K562 (cell line): ENCODE data around the gene CTNNB1. TPM values are rescaled to one million over a fixed set of nuclear protein-coding genes. Genes with fewer than 3 reads are reported as not detected.

ENCODE experiments used
- CCAR2 ChIP-seq: fragments of 200-400 bp; formaldehyde crosslinking; IDR thresholded peaks from 2 replicates; pipeline ENCODE4 v1.6.1; 2017; ENCODE audit warnings: mild to moderate bottlenecking, low read depth, low read length
- GTF2B ChIP-seq: IDR thresholded peaks from 2 replicates; pipeline ENCODE4 v1.6.1; 2011; ENCODE audit not compliant: insufficient read length; ENCODE audit errors: extremely low read depth
- HNRNPH1 ChIP-seq: fragments of 200-400 bp; formaldehyde crosslinking; optimal IDR thresholded peaks from 2 replicates; pipeline ENCODE3; 2017; ENCODE audit warnings: low read depth, mild to moderate bottlenecking, low read length, moderate library complexity
- HSF4 ChIP-seq: fragments of 250-450 bp; sonication (Bioruptor Pico); IDR thresholded peaks from 2 replicates; pipeline ENCODE4 v2.1.2; 2022; ENCODE audit warnings: mild to moderate bottlenecking, moderate library complexity, borderline replicate concordance
- KLF13 ChIP-seq: fragments of 450-650 bp; IDR thresholded peaks from 2 replicates; pipeline ENCODE4 v1.6.1; 2016; ENCODE audit warnings: missing genetic modification characterization, low read depth, mild to moderate bottlenecking, missing compliant biosample characterization, moderate library complexity, borderline replicate concordance
- MBD1 ChIP-seq: fragments of 250-450 bp; sonication (Bioruptor Pico); IDR thresholded peaks from 2 replicates; pipeline ENCODE4 v1.8.0; 2022; ENCODE audit warnings: inconsistent platforms
- MNT ChIP-seq, 2 experiments: fragments of 450-650 bp; conservative IDR thresholded peaks; 2 replicates each; pipeline ENCODE4 v1.6.1; 2017; ENCODE audit warnings: mild to moderate bottlenecking in 2 of 2, moderate library complexity in 2 of 2
- POLR2G ChIP-seq: fragments of 200-400 bp; formaldehyde crosslinking; IDR thresholded peaks from 2 replicates; pipeline ENCODE4 v1.6.1; 2017; ENCODE audit warnings: low read depth, mild to moderate bottlenecking, antibody characterized with exemption, low read length, moderate library complexity
- ZNF146 ChIP-seq: IDR thresholded peaks from one replicate; pipeline ENCODE4 v1.6.1; 2018; ENCODE audit warnings: missing compliant biosample characterization; ENCODE audit not compliant: unreplicated experiment
- ZNF280A ChIP-seq: fragments of 450-650 bp; IDR thresholded peaks from 2 replicates; pipeline ENCODE4 v1.6.1; 2018; ENCODE audit warnings: mild to moderate bottlenecking, low read depth; ENCODE audit not compliant: partially characterized antibody
- ZNF431 ChIP-seq: sonication (generic); formaldehyde crosslinking; IDR thresholded peaks from 2 replicates; pipeline ENCODE4 v1.8.0; 2022; ENCODE audit warnings: mild to moderate bottlenecking, missing genetic modification reagents
- polyA plus RNA-seq, 8 experiments: library from polyadenylated mRNA; depleted of rRNA in 4 of 8; stranded (reverse) in 5 of 8; unstranded in 3 of 8; fragments of >200 nt; fragmentation: Nextera tagmentation in 2 of 8; fragmentation: Illumina TruSeq in 1 of 8; extraction: Ambion mirVana in 2 of 8; extraction: Trizol in 1 of 8; gene quantifications; 2 replicates each; pipeline versions ENCODE4 v1.2.1 to v1.2.3, GENCODE V29; 2011 to 2014; ENCODE audit warnings: inconsistent platforms in 1 of 8, missing spikeins in 1 of 8
- total RNA-seq, 7 experiments: library from RNA; depleted of rRNA in 6 of 7; stranded (reverse); fragments of >200 nt in 6 of 7; fragmentation: Illumina TruSeq in 2 of 7; extraction: Trizol in 2 of 7; gene quantifications; 2 replicates each; pipeline versions ENCODE4 v1.2.1 to v1.2.3, GENCODE V29; 2011 to 2021; ENCODE audit warnings: low replicate concordance in 1 of 7
- TF ChIP-seq, protein P1 (sequence below), 2 experiments: fragments of 450-650 bp in 1 of 2; sonication (generic) in 1 of 2; formaldehyde crosslinking in 1 of 2; IDR thresholded peaks; 2 replicates each; pipeline versions ENCODE4 v1.7.1 to v1.9.0; 2016 to 2022; ENCODE audit warnings: inconsistent platforms in 1 of 2, mild to moderate bottlenecking in 1 of 2, missing genetic modification reagents in 1 of 2

The CTNNB1 gene
- total and polyA plus RNA-seq, 9 of the 15 experiments (the other 6 are each of a cell fraction or from before 2014, with no cell fraction given): 44.3 to 193 (median 154) TPM

DNA sequence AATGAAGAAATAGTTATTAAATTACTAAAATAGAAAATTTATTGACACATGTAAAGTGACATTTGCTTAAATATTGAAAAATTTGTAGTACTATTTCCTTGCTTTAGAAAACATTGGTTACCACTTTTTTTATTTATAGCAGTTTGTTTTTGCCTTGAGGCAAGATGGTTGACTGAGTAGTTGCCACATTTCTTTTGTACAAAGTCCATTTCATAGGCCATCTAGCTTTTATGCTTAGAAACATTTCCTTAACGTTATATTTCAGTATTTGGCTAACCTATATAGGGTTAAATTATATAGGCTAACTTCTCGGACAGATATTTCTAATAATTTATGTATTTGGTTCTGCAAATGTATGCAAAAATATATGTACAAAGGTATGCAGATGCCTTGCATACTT lies 17.1 kb downstream of the CTNNB1 start (continued):
- TF ChIP-seq, protein P1, sequence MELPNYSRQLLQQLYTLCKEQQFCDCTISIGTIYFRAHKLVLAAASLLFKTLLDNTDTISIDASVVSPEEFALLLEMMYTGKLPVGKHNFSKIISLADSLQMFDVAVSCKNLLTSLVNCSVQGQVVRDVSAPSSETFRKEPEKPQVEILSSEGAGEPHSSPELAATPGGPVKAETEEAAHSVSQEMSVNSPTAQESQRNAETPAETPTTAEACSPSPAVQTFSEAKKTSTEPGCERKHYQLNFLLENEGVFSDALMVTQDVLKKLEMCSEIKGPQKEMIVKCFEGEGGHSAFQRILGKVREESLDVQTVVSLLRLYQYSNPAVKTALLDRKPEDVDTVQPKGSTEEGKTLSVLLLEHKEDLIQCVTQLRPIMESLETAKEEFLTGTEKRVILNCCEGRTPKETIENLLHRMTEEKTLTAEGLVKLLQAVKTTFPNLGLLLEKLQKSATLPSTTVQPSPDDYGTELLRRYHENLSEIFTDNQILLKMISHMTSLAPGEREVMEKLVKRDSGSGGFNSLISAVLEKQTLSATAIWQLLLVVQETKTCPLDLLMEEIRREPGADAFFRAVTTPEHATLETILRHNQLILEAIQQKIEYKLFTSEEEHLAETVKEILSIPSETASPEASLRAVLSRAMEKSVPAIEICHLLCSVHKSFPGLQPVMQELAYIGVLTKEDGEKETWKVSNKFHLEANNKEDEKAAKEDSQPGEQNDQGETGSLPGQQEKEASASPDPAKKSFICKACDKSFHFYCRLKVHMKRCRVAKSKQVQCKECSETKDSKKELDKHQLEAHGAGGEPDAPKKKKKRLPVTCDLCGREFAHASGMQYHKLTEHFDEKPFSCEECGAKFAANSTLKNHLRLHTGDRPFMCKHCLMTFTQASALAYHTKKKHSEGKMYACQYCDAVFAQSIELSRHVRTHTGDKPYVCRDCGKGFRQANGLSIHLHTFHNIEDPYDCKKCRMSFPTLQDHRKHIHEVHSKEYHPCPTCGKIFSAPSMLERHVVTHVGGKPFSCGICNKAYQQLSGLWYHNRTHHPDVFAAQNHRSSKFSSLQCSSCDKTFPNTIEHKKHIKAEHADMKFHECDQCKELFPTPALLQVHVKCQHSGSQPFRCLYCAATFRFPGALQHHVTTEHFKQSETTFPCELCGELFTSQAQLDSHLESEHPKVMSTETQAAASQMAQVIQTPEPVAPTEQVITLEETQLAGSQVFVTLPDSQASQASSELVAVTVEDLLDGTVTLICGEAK (IDR thresholded peaks at IDR 0.05): no peak
- TF ChIP-seq, protein P1 (CRISPR knock-in tag; IDR thresholded peaks at IDR 0.05): no peak
- no peak for TF ChIP-seq ZNF280A
- TF ChIP-seq MBD1 (CRISPR knock-in tag): no peak
- TF ChIP-seq GTF2B: no peak
- no peak for TF ChIP-seq HSF4
- no peak for TF ChIP-seq POLR2G
- no peak for TF ChIP-seq ZNF146 (CRISPR knock-in tag)
- no peak for TF ChIP-seq CCAR2
- TF ChIP-seq HNRNPH1: no peak
- TF ChIP-seq MNT (conservative IDR thresholded peaks at IDR 0.05): no peak
- TF ChIP-seq ZNF431 (CRISPR knock-in tag): no peak
- no peak for TF ChIP-seq KLF13 (tag)
